Activated gamma-delta T cell (primary cell): ENCODE data around the gene RSRC1.
"Not testable (repeated sequence)": the region's sequence is repeated elsewhere in the genome, so short reads cannot be mapped to it uniquely, and the experiment has no call there.

Source experiments
- DNase-seq: peaks from one replicate; lab custom pipeline; 2025; lab: John Stamatoyannopoulos, UW

Gene RSRC1

DNA sequence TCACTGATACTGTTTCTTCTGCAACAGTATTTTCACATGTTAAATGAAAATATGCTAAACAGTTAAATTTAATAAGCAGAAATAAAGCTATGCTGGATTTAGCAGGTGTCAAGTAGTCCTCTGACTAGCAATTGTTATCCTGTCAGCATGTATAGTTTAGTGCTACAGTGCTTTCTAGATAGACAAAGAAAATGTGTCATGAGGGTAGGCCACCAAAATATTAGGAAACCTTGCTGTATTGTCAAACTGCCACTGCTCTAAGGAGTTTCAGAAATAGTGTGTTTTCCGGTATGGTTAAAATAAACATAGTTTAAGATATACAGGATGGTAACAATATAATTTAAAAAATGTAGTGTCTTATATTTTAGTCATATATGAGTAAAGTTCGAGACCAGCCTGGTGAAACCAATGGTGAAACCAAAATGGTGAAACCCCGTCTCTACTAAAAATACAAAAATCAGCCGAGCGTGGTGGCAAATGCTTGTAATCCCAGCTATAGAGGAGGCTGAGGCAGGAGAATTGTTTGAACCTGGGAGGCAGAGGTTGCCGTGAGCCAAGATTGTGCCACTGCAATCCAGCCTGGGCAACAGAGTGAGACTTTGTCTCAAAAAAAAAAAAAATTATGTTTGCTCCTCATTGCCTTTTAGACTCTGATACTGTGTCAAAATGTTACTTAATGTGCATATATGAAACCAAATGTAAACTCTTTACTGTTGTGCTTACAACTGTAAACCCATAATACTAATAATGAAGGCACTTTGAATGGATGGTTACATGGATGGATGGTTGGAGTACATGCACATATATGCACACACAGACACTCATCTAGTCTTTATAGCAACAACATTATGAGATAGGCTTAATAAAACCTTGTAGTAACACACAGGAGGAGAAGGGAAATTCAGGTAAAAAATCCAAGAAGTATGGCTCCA lies 204.8 kb downstream of the RSRC1 start:
- no peak for DNase-seq

DNA sequence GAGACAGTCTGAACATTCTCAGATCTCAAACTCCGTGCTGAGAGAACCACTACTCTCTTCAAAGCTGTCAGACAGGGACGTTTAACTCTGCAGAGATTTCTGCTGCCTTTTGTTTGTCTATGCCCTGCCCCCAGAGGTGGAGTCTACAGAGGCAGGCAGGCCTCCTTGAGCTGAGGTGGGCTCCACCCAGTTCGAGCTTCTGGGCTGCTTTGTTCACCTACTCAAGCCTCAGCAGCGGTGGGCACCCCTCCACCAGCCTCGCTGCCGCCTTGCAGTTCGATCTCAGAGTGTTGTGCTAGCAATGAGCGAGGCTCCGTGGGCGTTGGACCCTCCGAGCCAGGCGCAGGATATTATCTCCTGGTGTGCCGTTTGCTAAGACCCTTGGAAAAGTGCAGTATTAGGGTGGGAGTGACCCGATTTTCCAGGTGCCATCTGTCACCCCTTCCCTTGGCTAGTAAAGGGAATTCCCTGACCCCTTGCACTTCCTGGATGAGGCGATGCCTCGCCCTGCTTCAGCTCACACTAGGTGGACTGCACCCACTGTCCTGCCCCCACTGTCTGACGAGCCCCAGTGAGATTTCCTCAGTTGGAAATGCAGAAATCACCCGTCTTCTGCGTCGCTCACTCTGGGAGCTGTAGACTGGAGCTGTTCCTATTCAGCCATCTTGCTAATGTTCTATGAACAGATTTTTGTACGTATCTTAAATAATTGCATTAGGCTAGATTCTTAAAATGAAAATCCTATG lies 220.0 kb downstream of the RSRC1 start:
- DNase-seq, result not testable (repeated sequence)

DNA sequence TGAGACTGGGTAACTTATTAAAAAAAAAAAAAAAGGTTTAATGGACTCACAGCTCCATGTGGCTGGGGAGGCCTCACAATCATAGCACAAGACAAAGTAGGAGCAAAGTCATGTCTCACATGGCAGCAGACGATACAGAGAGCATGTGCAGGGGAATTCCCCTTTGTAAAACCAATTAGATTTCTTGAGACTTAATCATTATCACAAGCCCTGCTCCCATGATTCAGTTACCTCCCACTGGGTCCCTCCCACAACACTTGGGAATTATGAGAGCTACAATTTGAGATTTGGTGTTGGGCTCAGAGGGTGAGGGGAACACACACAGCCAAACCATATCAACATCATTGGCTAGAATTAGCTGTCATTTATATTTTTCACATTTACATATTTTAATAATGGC lies 221.0 kb downstream of the RSRC1 start:
- DNase-seq, result no peak

DNA sequence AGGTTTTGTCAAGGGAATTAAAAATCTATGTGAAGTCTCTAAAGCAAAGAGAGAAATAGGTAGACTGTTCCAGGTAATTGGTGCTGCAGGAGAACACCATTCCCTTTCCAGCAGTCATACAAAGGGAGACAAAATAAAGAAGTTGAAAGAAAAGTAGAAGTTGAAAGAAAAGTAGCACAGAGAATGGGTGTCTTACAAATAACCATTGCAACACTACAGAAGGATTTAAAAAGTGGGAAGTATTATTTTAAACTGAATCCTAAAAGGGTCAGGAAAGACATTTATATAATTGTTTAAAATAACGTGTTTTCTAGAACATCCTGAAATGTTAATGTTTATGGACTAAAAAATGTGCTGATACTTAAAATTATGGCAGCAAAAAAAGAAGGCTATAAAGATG lies 223.8 kb downstream of the RSRC1 start:
- DNase-seq, result no peak

DNA sequence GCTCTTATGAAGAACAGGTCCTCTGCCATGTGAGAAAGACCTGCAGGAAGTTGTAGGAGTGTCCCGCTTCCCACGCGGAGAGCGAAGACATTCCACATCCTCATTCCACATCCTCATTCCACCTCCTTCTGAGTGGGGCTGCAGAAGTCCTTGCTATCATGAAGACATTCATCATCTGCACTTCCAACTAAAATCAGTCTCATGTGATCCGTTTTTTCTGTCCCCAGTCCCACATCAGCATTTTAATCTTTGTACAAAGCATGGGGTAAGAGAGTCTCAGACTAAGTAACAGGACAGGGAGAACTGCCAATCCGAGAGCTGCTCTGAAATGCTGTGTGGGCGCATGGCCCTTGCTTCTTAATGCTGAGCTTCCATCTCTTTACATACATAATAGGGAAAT lies 227.2 kb downstream of the RSRC1 start:
- DNase-seq, result no peak

DNA sequence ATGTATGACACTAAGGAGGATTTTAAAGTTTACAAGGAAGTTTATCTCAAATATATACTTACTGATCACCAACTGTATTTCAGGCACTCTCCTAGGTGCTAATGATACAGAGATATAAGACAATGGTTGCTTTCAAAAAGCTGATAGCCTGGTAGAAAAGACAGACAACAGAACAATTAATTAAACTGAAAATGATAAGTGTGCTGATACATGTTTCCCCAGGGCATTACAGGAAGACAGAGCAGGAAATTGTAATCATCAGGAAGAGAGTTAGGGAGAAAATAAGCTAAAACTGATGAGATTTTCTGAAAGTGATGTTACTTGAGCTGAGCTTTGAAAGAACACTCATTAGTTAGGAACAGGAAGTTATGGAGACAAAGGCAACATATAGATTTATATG lies 229.7 kb downstream of the RSRC1 start:
- no peak for DNase-seq

DNA sequence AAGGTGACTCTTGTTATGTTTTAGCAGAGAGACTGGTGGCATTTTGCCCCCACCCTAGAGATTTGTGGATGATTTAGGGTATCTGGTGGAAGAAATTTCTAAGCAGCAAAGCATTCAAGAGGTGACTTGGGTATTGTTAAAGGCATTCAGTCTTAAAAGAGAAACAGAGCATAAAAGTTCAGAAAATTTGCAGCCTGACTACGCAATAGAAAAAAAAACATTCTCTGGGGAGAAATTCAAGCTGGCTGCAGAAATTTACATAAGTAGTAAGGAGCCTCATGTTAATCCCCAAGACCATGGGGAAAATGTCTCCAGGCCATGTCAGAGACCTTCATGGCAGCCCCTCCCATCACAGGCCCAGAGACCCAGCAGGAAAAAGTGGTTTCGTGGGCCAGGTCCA lies 231.1 kb downstream of the RSRC1 start:
- DNase-seq, result not testable (repeated sequence)

DNA sequence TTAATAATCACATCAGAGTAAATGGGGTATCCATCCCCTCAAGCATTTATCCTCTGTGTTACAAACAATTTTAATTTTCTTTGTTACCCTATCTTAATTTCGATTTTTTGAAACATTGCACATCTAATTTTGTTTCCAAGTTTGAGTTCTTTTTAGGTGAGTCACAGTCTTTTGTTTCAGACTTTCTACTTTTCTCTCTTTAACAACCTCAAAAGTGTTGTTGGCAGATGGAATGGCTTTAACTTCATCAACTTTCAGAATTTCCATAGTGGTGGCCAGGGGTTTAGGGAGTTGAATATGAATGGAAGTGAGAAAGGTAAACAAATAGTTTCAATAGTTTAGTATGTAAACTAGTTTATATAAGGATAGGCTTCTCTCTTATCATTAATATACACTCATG lies 238.1 kb downstream of the RSRC1 start:
- DNase-seq, result no peak

DNA sequence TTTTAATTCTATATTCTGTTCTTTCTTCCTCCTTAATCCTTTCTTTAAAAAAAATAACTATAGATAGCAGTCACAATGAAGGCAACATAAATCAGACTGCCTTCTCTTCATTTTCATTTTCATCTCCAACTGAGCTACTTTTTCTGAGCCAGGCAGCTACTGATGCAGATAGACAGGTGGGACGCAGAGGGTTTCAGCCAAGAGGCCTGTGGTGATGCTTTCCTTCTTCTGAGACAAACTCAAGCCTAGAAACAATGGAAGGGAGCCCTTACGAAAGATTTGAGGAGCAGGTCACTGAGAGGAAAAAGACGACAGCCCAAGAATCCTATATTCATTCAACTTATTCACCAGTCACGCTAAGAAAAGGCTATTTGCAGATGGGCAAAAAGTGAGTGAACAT lies 241.1 kb downstream of the RSRC1 start:
- no peak for DNase-seq

DNA sequence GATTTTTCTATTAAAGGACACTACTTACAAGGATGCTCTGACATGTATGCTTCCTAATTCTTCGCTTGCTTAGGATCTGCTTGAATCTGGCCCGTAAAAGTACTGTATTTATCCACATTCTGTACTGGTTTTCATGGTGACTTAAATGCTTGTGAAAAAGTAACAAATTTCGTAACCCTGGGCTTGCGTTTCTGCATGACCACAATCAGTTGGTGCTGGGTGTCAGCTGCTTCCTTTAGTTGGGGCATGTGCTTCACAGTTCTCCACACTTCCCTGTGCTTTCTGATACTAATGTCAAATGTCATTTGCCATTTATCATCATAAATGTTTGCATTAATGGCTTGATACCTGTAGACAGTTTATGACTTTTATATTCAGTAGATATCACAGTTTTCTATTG lies 242.7 kb downstream of the RSRC1 start:
- no peak for DNase-seq

DNA sequence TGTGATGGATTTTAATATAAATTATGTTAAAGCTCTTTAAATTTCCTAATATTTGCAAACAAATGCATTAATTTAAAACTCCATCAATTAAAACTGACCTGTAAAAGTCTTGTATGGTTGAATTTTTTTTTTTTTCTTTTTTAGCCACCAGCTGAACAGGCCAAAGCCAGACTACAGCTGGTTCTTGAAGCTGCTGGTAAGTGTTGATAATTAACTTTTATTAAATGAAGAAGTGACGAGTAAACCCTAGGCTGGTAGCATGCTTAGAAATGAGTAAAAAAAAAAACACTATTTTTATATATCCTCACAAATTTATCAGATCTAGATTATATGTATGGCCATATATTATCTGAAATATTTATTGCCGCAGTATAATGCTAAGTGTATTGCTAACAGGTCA lies 244.8 kb downstream of the RSRC1 start:
- no peak for DNase-seq

DNA sequence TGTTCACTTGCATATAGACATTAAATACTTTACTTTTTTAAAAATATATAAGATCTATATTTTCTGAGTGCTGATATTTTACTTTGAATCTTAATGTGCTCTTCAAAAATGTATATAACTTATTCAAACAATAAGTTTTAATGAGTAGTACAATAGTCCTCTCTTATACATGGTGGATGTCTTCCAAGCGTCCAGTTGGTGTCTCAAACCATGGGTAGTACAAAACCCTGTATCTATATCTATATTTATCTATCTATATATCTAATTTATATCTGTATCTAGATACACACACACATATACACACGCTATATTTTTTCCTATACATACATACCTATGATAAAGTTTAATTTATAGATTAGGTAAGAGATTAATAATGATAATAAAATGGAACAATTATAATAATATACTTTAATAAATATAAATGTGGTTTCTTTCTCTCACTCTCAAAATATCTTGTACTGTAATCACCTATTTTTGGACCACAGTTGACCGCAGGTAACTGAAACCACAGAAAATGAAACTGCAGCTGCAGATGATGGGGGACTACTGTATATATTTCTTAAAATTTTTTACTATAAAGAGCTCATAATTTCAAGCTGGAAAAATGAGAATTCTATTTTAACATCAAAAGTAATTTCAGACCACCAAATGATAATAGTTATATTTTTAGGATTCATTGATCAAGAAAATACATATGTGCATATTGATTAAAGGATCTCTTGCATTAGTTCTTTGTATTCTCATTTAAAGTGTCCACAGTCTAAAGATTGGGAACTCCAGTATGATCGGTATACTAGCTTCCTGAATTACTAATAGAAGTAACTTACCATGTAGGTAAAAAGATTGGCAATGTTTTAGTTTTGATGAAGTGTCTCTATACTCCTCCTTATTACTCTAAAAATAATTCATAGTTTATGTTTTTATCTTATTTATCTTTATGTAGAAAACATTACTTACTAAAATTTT lies 246.0 kb downstream of the RSRC1 start:
- no peak for DNase-seq

DNA sequence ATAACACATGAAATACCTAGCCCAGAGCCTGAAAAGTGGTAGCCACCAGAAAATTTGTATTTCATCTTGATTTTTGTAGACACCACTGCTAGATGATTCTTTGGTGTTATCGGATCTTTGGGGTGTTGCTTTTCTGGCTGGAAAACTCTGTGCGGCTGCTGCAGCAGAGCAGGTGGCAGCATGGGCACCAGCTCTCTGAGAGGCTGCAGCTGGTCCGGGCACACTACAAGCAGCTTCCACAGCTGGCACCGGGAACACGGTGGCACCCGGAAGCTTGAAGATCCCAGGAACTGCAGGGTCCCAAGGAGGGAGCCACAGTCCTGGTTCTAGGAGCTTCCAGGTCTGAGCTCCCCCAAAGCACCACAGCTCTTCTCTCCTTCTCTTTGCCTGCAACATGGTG lies 249.4 kb downstream of the RSRC1 start:
- DNase-seq, result no peak

DNA sequence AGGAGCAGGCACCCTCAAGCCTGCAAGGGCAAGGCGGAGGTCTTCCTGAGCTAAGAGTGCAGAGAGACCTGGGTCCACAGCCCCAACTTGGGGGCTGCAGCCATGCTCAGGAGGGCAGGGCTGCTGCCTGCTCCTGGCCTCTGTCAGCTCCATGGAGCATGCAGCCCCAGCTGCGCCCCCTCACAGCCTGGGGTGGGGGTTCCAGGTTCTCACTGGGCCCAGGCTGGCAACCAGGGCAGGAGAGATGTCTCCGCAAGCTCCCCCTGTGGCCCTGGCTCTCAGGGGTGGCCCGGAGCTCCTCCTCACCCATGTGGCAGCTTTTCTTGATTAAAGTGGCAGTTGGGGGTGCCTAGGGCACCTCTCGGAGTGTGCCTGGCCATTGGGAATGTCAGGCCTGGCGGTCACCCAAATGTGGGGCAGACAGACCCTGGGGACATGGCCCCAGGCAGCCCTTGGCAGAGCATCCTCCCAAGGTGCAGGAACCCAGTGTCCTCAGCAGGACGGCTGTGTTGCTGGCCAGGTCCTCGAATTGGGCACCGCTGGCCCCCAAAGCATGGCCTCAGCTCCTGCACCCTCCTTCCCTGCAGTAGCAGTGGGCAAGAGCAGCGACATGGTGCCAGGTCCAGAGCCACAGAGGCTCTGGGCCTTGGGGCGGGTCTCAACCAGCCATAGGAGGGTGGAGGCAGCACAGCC lies 251.0 kb downstream of the RSRC1 start:
- DNase-seq, result no peak

DNA sequence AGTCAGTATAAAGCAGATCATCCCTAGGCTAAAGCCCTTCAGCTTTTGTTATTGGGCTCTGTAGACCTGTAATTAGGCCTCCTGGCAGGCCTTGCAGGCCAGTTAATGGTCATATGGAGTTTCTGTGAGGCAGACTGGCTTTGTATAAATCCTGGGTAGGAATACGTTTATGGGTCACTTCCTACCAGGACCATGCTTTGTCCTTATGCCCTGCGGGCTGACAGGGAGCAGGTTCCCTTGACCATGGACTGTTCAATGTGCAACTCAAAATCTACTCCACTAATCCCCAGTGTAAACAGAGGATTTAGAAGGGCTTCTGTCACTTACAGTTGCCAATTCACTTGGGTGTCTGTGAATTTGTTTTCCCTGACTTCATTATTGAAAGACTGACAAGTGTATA lies 258.4 kb downstream of the RSRC1 start:
- DNase-seq, result no peak

DNA sequence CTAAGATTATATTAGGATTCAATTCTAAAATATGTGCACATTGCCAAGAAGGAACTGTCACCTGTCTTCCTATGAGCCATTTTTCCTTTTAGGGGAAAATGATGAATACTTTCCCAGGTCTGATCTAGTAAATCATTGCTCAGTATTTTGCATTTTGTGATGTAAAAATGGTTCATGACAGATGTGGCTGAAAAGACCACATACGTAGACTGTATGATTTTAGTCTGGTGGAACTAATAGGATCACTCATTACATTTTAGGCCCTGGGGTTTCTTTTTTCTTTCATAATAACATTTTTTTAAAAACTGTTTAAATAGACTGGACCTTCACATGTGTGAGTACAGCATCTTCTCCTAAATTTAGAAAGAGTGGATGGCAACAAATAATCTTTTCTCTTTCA lies 259.4 kb downstream of the RSRC1 start:
- DNase-seq, result no peak

DNA sequence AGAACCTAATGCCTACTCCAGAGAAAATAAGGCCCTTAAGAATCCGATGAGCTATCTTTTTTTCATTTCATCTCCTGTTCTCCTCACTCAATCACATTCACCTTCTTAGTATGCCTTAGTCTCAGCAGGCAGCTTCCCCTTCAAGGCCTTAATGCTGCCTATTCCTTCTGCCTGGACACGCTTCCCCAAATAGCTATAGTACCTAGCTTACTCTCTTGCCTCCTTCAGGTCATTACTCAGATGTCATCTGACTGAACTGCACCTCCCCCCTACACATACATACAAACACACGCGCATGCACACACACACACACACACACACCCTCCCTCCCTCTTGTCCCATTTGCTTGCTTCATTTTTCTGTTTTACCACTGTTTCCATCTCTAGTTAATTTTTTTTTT lies 269.6 kb downstream of the RSRC1 start:
- no peak for DNase-seq

DNA sequence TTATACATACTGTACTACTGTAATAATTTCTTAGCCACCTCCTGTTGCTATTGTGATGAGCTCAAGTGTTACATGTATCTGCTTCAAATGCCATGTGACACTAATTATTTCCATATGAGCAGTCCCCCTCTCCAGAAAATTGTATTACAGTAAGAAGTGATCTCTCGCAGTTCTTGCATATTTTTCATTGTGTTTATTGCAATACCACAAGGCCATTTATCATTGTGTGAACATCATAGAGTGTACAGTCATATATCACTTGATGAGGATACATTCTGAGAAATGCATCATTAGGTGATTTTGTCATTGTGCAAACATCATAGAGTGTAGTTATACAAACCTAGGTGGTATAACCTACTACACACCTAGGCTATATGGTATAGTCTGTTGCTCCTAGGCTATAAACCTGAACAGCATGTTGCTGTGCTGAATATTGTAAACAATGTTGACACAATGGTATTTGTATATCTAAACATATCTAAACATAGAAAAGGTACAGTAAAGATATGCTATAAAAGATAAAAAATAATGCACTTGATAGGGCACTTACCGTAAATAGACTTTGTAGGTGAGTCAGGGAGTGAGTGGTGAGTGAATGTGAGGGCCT lies 271.5 kb downstream of the RSRC1 start:
- DNase-seq, result no peak

DNA sequence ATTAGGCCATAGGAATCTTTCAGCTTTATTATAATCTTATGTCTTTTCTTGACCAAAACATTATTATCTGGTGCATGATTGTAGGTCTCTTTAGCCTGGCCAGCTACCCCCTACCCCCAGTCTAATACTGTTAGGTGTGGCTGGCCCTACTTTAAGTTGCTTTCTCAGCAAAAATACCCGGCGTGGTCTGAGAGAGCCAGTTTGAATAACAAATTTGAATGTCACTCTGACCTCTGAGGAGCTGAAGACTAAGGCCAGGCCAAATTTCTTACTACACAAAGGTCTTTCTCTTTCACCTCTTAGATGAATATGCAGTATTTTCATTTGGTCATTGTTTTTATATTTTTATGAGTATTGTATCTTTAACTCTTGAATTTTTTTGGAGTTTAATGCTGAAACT lies 272.6 kb downstream of the RSRC1 start:
- DNase-seq, result no peak

DNA sequence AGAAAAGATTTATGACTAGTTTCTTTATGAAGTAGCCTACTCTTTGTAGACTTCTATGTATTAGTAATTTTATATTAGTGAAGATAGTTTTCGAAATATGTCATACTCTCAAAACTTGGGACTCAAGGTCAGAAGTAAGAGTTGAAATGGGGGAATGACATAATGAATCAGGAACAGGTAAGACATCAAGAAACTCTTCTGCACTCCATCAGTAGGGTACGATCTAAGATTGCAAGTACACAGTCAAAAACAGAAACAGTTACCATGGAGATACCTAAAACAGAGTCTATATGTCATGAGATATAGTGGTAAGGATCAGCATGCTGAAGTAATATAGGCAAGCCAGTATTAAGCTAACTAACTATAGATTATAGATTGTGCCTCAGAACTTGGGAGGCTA lies 274.1 kb downstream of the RSRC1 start:
- no peak for DNase-seq

DNA sequence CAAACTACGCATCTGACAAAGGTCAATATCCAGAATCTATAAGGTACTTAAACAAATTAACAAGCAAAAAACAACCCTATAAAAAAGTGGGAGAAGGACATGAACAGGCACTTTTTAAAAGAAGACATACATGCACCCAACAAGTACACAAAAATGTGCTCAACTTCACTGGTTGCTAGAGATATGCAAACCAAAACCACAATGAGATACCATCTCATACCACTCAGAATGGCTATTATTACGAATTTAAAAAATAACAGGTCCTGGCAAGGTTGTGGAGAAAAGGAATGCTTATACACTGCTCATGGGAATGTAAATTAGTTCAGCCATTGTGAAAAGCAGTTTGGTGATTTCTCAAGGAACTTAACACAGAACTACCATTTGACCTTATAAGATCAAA lies 285.5 kb downstream of the RSRC1 start:
- DNase-seq, result no peak
